GM21717 (cell line): ENCODE measurements around the gene CNKSR3.

ENCODE experiments used
- ATAC-seq: cut with Tn5 transposase; IDR thresholded peaks from one replicate; pipeline ENCODE4 v1.9.1; 2021; ENCODE audit warnings: mild to moderate bottlenecking, moderate library complexity; ENCODE audit not compliant: unreplicated experiment

The CNKSR3 gene

DNA sequence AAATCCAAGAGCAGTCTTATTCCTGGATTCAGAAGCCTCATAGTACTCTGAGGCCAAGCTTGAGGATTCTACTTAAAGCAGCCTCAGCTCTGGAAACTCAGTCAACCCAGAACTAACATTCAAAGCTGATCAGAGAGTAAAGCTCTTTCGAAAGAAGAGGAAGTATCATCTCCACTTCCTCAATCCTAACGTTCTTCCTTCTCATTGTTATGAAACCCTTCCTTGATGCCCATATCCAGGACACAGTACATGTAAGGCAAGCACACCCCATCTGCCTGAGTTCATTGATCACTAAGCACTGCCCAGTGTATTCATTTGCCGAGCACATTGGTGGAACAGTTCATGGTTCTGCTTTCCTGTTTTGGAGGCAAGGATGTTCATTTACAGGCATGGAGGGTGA lies 153.8 kb downstream of the CNKSR3 start, which contains the start of gene IPCEF1:
TSS of gene IPCEF1 (minus strand) at position 114 of the 400 bp plus-strand sequence. CDS start 90,856 bp downstream, outside the sequence.
- peak; percentile 31 for ATAC-seq

DNA sequence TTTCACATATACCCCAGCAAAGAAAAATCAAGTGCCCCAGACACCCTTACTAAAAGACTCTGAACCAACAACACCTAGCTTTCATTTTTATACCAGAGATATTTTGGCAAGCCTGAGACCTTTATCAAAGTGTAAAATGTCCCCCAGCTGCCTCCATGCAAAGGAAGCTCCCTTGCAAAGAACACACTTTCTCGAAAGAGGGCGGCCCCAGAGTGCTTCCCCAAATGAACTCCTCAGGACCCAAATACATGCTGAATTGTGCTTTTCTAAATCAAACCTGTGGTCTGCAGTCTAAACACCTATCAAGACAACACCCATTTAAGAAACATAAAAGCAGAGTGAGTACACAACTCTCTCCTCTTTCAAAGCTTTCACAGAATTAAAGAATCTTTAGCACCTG lies 154.4 kb downstream of the CNKSR3 start:
- no peak for ATAC-seq

DNA sequence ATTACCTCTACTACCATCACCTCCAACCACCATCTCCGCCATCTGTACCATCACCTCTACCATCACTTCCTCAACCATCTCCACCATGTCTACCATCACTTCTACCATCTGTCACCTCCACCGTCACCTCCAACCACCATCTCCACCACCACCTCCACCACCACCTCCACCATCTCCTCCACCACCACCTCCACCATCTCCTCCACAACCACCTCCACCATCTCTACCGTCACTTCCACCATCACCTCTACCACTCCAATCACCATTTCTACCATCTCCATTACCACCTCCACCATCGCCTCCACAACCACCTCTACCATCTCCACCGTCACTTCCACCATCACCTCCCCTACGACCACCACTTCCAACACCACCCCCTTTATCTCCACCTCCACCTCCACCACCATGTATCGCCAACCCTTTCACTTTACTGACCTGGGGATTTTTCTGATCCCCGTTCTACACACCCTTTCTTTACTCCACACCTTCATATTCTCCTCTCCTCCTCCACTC lies 156.2 kb downstream of the CNKSR3 start:
- ATAC-seq: no peak

DNA sequence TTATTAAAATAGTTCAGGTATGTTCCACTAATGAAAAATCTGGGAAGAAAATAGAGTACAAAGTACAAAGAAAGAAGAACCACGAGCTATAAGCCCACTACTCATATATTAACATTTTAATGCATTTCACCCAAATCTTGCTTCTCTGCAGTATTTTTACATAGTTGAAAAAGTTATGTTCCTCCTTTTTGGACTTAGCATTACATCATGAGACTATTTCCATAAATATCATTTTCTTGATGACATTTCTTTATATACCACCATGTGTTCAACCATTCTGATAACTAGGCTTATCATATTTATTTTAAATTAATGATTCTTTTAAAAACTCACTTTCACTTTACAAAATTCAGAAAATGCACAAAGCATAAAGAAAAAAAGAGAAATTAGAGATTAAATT lies 156.9 kb downstream of the CNKSR3 start:
- ATAC-seq: no peak

DNA sequence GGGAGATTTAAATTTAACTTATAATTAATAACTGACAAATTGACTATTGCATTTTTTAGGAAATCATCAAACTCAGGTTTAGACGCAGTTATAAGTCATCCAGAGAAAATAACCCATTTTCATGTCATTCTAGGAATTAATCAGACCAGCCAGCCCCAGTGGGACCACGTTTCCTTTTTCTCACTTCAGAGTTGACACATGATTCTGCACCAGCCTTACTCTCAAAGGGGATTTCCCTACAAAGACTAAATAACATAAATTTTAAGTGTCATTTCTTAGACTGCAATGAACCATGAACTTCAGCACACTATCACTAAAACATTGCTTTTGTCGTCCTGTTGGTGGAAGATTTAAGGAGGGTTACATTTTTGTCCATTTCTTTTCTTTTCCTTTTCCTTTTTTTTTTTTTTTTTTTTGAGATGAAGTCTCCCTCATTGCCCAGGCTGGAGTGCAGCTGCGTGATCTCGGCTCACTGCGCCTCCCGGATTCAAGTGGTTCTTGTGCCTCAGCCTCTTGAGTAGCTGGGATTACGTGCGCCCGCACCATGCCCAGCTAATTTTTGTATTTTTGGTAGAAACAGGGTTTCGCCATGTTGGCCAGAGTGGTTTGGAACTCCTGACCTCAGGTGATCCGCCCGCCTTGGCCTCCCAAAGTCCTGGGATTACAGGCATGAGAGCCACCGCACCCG lies 157.4 kb downstream of the CNKSR3 start:
- ATAC-seq: peak; percentile 60

DNA sequence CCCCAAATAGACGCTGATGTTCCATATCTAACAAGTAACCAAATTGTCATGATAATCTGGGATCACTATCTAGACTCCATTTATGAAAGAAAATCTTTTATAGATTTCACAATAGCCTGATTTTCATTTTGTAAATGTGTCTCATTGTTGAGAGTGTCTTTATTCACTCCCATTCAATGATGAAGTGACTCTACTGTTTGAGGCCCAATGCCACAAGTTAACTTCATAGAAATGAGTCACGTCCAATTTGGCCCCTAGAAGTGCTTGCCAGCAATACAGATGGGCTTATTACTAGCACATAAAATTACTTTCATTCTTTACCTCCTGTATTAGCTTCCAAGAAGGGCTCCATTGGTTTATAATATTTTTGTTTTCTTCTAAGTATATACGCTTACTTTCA lies 160.2 kb downstream of the CNKSR3 start:
- no peak for ATAC-seq

DNA sequence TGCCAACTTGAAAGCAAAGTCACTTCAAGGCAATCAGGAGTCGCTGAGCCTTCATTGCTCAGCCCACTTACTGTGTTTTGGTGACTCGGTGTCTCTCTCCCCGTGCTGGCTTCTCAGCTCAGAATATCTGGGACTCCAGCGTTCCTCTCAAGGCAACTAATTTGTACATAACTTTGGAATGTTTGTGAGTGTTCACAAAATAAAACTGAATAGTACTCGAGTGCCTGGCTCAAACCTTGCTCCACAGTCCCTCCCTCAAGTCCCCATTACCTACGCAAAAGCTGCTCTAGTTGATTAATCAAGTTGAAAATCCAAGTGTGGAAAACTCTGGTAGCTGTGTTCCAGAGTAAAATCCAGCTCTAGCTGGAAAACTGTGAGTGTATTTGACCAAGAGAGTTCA lies 162.5 kb downstream of the CNKSR3 start:
- ATAC-seq: no peak

DNA sequence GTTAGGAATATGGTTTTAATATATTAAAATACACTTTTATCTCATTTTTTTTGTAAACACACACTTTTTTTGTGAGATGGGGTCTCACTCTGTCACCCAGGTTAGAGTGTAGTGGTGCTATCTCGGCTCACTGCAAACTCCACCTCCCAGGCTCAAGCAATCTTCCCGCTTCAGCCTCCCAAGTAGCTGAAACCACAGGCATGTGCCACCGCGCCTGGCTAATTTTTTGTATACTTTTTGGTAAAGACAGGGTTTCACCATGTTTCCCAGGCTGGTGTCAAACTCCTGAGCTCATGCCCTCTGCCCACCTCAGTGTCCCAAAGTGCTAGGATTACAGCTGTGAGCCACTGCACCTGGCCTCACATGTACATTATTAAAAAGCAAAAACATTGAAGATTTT lies 164.7 kb downstream of the CNKSR3 start:
- ATAC-seq: no peak

DNA sequence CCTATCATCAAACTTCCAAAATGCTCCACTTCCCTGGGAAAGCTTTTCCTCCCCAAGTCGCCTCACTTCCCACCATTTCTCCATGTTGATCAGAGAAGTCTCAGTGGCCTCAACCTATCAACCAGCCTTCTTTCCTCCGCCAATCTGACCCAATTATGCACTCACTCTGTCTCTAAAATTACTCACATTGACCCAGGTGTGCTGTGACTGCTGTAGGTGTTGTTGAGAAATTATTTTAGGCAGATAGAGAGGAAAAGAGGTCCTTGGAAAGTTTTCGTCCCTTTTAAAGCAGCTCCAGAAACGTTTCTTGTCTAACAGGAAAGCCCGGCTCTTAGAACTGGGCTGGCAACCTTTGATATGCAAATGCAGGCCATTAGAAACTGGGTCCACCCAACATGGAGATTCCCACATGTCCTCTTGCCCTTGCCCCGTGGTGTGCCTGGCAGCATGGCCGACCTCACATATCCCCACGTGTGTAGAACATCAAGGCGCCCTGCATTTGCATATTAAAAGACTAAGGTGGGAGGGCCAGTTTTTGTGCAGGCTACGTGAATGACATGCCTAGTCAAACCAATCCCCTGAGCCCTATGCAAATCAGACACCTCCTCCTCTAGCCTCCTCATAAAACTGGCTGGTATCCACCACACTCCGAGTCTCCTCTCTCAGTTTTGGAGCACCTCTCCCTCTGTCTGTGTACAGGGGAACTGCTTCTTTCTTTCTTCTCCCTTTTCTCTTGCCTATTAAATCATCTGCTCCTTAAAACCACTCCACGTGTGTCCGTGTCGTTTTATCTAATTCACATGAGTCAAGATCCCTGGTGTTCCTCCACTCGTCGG lies 166.8 kb downstream of the CNKSR3 start:
- ATAC-seq: no peak

DNA sequence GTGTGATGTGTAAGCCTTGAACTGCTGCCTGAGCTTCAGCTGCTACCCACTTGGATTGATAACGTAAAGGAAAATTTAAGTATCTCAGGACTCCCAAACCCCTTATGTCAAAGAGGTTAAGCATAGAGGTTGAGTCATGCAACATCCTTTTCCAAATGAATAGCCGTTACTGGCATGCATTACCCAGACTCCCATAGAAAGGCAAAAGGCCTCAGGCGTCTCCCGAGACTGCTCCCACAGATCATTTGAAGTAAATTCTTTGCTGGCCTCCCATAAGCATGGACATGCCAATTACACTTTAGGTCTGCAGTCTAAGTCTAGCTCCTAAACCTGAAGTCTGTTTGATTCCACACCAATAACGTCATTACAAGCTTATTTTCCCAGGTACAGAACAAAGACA lies 168.6 kb downstream of the CNKSR3 start:
- ATAC-seq: no peak

DNA sequence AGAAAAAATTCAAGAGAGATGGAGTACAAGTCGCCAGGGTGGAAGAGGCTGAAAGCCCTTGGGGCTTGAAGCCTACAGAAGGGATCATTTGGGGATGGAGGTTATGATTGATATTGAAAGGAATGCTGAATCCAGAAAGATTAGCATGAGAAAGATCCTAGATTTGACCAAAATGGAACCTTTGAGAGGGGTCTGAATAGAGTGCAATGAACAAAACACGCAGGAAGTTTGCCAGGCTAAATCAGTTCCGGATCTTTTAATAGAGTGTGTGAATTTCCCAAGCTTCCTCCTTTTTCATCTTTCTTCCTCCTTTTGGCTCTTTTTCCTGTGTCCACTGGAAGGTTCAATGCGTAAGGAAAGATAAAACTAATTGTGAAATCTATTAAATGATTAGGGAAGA lies 169.1 kb downstream of the CNKSR3 start:
- no peak for ATAC-seq
